Stimulated activated CD4-positive, alpha-beta T cell treated with anti-CD3 and anti-CD28 coated beads, Interleukin-4, amount 100 ng/mL, for 1 hour (primary cell): ENCODE results near the gene RFXAP.

Source experiments
- DNase-seq: peaks from one replicate; pipeline ENCODE4 v3.0.0-alpha.2; 2020

The RFXAP gene

DNA sequence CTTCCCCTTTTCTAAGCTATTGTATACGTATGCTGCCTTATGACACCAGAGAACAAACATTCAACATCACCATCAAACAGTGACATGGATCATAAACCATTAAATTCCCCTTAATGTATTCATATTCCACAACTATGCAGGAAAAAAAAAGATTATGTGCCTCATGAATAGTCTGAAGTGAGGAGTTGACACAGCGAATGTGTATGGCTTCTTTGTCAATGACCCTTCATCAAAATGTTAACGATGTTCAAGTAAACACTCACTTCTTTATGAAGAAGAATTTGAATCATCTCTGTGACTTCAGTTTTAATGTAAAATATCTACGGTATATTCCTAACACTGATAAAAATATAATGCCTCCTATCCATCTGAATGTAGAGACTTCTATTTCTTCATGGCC, 56.4 kb downstream of the RFXAP start:
- no peak for DNase-seq

DNA sequence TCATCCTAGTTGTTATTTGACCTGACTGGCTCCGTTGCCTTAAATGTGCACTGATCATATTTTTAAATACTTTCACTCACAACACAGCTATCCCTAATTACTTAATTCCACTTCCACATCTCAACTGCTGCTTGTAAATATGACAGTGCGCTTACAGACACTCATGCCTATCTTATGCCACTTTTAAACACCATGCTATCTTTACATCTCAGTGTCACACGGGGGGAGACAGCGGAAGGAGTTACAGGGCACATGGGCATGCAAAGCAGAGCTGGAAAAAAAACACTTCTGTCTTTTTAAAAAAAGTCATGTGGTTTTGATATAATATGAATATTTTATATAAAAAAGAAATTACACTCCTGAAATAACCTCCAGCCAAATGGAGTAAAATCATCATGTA, 56.9 kb downstream of the RFXAP start:
- DNase-seq, result no peak
